Measurements from ENCODE around the gene ZNRF2. TPM values are rescaled to one million over a fixed set of nuclear protein-coding genes. Genes with fewer than 3 reads are reported as not detected.
A peak's percentile ranks its signal among the peaks of the same experiment; 100 is the strongest.
"Not testable (repeated sequence)": the region's sequence is repeated elsewhere in the genome, so short reads cannot be mapped to it uniquely, and the experiment has no call there.

The ZNRF2 gene
- total RNA-seq, 1 donor from 2014 or later, result 17.3 TPM

DNA sequence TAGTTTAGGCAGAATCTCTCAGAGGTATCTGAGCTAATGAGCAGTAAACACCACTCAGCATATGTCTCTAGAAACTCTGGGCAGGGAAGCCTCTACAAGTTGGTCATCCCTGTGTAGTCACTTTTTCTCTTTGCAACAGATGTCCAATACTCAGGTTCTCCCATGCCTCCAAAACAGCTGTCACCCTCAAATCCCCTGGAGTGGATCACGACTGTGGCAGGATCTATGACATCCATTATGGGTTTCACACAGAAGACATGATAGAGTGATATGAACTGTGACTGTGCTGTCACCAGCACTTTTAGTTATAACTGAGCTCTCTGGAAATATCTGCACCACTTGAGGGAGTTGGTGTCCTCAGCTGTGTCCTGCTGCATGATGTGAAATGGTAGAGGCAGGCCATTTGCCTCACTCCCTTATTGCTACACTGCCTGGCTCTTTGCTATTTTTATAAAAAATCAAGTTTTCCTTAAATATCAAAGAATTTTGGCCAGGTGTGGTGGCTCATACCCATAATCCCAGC is 24.1 kb upstream of the ZNRF2 start:
- DNase-seq (ENCODE audit: low spot score), result no peak

GRCh38 chr7:30263090-30263710 is 21.2 kb upstream of the ZNRF2 start:
- DNase-seq (ENCODE audit: low spot score), result no peak

DNA sequence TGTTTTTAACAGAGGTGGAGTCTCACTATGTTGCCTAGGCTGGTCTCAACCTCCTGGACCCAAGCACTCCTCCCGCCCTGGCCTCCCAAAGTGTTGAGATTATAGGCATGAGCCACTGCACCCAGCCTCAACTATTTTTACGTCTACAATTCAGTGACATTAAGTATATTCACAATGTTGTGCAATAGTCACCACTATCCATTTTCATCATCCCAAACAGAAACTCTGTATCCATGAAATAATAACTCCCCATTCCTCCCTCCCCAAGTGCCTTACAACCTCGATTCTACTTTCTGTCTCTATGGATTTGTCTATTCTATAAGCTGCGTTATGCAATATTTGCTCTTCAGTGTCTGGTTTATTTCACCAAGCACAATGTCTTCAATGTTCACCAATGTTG is 20.3 kb upstream of the ZNRF2 start:
- DNase-seq (ENCODE audit: low spot score), result no peak

DNA sequence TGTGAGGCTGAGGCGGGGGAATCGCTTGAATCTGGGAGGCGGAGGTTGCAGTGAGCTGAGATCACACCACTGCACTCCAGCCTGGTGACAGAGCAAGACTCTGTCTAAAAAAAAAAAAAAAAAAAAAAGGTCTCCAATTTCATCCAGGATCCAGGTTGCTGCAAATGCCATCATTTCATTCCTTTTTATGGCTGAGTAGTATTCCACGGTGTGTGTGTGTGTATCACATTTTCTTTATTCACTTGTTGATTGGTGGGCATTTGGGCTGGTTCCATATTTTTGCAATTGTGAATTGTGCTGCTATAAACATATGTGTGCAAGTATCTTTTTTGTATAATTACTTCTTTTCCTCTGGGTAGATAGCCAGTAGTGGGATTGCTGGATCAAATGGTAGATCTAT is 19.2 kb upstream of the ZNRF2 start:
- DNase-seq (ENCODE audit: low spot score), result not testable (repeated sequence)

DNA sequence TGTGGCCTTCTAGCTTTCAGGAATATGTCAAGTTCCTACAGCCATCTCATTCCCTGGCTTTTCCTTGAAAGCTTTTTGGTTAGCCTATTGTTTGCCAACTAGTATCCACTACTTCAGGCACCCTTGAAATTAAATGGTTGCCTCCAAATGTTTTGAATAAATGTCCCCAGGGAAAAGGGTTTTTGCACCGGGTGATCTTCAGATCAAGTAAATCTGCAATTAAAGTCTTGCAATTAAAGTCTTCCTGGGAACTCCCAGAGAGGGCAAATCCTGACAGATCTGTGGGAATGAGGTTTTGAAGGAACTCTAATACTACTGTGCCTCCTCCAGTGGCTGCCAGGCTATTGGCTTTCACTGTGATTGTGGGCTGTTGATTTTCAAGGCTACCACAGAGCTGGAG is 17.7 kb upstream of the ZNRF2 start:
- DNase-seq (ENCODE audit: low spot score), result no peak

DNA sequence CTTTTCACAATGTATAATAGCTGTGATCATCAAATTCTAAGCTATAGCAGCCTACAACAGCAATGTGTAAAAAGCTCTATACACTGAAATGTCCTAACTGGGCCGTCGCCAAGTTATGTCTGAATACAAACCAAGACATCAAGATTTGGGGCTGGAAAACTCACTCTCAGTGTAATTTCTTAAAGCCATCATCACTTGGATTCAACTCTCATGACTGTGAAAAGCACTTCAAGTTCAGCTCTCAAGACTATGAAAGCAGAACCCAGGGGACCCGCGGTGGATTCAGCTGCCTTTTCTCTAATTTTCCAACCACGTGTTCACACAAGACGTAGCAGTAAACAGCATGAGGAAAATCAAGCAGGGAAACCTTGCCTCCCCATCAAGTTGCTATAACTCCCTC is 15.8 kb upstream of the ZNRF2 start:
- no peak for DNase-seq (ENCODE audit: low spot score)

DNA sequence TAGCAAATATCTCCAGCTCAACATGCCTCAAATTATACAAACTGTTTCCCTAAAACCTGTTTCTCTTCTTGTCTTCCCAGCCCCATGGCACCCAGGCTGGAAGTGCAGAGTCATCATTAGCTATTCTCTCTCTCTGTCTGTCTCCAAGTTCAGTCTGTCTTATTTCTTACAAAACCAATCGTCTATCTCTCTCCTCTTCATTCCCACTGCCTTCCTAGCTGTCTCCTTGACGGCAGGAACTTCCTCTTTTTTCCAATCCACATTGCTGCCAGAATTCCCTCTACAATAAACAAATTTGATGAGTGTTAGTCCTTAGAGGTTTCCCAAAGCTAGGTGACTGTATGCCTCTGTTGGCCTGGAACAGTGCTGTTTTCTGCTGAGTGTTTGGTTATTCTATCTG is 14.9 kb upstream of the ZNRF2 start:
- DNase-seq (ENCODE audit: low spot score), result no peak

GRCh38 chr7:30270921-30271320 is 13.5 kb upstream of the ZNRF2 start:
- DNase-seq (ENCODE audit: low spot score), result no peak

GRCh38 chr7:30272126-30272525 is 12.3 kb upstream of the ZNRF2 start:
- DNase-seq (ENCODE audit: low spot score), result no peak

GRCh38 chr7:30273552-30273951 is 10.8 kb upstream of the ZNRF2 start:
- DNase-seq (ENCODE audit: low spot score), result no peak

- DNase-seq (ENCODE audit: low spot score), result no peak
Measured at GRCh38 chr7:30274641-30275040, 9.8 kb upstream of the ZNRF2 start.

GRCh38 chr7:30276203-30276900 is 8.0 kb upstream of the ZNRF2 start:
- peak; percentile 67 for DNase-seq (ENCODE audit: low spot score)

DNA sequence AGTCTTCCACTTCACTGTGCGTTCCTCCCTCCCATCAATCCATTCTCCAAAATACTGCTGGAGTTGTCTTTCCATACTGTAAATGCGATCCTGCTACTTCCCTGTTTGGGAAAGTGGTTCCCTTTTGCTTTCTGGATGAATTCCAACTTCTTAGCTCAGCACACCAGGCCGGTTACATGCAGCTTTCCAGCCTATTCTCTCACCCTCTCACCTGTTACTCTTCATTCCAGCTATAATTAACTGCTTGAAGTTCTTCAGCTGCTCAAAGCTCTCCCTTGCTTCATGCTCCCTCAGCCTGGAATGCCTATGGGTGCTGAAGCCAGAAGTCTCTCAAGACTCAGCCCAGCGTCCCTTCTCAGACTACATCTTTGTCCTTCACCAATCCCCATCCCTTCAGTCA is 6.0 kb upstream of the ZNRF2 start:
- DNase-seq (ENCODE audit: low spot score), result no peak

GRCh38 chr7:30278849-30279652 is 5.3 kb upstream of the ZNRF2 start:
- no peak for DNase-seq (ENCODE audit: low spot score)

DNA sequence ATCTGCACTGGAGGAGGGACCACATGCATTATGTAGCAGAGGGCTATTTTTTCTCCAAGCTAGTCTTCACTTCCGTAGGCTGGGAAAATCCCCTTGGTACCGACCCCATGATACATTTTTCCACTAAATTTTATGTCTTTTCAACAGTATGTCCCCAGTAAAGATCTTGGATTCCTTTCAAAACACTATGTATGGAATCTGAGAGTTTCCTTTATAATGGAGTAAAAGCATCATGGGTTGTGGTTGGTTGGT is 4.8 kb upstream of the ZNRF2 start:
- no peak for DNase-seq (ENCODE audit: low spot score)

DNA sequence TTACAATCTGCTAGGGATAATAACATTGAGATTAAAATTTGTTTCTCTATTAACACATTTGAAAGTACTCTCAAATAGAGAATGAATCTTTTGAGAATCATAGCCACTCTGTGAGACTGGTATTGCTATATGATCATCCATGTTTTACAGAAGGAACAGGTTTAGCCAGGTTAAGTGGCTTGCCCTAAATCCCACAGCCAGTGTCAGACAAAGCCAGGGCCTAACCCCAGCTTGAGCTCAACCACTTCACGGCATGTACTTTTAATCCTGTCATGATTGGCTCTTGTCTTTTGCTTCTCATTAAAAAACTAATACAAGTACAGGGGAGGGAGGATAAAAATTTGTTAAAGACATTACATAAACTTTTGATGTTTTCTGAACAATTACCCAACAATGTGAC is 3.8 kb upstream of the ZNRF2 start:
- no peak for DNase-seq (ENCODE audit: low spot score)

GRCh38 chr7:30281263-30281662 is 3.1 kb upstream of the ZNRF2 start:
- DNase-seq (ENCODE audit: low spot score), result no peak

- no peak for DNase-seq (ENCODE audit: low spot score)
Measured at GRCh38 chr7:30281791-30282190, 2.6 kb upstream of the ZNRF2 start.

GRCh38 chr7:30282735-30283134 is 1.7 kb upstream of the ZNRF2 start:
- DNase-seq (ENCODE audit: low spot score), result no peak

DNA sequence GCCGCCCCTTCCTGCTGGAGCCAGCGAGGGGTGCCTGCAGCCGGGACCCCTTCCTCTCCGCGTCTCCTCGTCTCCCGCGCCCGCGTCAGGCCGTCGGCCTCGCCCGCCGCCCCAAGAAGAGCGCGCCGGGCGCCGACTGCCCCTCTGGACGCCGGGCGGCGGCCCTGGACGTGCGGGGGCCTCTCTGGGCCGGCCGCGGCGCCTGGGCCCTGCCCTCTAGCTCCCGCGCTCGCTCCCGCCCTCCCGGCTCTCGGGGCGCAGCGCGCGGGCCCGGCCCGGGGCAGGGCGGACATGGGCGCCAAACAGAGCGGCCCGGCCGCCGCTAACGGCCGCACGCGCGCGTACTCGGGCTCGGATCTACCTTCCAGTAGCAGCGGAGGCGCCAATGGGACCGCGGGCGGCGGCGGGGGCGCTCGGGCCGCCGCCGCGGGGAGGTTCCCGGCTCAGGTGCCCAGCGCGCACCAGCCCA is 704 bp downstream of the ZNRF2 start:
- peak; percentile 55 for DNase-seq (ENCODE audit: low spot score)

DNA sequence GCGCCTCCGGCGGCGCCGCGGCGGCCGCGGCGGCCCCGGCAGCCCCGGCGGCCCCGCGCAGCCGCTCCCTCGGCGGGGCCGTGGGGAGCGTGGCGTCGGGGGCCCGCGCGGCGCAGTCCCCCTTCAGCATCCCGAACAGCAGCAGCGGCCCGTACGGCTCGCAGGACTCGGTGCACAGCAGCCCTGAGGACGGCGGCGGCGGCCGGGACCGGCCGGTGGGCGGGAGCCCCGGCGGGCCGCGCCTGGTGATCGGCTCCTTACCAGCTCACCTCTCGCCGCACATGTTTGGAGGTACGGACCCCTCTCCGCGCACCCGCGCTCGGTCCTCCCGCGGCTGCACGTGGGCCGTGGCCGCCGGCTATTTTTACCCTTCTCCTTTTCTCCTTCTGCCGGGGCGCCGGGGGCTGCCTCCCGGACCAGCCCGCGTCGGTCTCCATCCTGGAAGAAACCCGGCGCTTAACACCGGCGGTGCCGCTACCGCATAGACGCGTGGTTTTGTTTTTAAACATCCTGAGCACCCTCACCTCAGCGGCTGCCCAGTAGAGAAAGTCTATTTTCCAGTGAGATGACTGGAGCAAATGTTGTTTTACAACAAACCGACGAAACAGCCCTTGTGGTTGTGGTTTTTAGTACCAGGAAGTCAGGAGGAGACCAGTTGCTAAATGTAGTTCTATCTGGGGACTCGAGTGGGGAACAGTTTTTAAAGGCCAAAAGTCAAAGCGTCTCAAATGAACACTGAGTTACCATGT is 1.3 kb downstream of the ZNRF2 start:
- DNase-seq (ENCODE audit: low spot score), result peak; percentile 43

DNA sequence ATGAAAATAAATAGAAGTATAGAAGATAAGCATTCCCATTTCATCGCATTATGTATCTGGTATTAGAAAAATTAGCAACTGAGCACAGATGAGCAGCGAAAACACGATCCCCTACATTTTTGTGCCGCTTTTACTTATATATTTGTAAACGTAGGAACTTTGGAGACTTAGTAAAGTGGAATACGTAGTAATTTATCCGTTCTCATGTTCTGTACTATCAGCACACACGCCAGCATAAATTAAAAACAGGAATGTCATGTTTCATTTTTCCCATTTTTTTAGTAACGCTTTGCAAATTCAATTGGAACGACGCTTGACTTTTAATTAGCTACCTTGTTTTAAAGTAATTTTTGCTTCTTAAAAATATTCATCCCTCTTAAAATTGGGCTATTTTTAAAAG is 2.4 kb downstream of the ZNRF2 start:
- no peak for DNase-seq (ENCODE audit: low spot score)

Data from umbilical cord (tissue), 2 donors.